HepG2 (cell line): ENCODE measurements around the gene WDR81. TPM values are rescaled to one million over a fixed set of nuclear protein-coding genes. Genes with fewer than 3 reads are reported as not detected.

Experiments
- ARID4A ChIP-seq: sonication (generic); formaldehyde crosslinking; IDR thresholded peaks from 2 replicates; pipeline ENCODE4 v1.5.0; 2020; ENCODE audit warnings: mild to moderate bottlenecking, missing genetic modification reagents, borderline replicate concordance
- CENPBD1 ChIP-seq: sonication (generic); formaldehyde crosslinking; IDR thresholded peaks from 2 replicates; pipeline ENCODE4 v1.8.0; 2022; ENCODE audit warnings: missing genetic modification reagents, low read depth, mild to moderate bottlenecking, borderline replicate concordance
- NFE2 ChIP-seq: sonication (generic); formaldehyde crosslinking; IDR thresholded peaks from 2 replicates; pipeline ENCODE4 v1.4.0; 2020; ENCODE audit warnings: missing genetic modification reagents
- NFYB ChIP-seq: sonication (generic); formaldehyde crosslinking; IDR thresholded peaks from 2 replicates; pipeline ENCODE4 v1.4.0; 2020; ENCODE audit warnings: missing genetic modification reagents
- ZBTB43 ChIP-seq: sonication (generic); formaldehyde crosslinking; conservative IDR thresholded peaks from 2 replicates; pipeline ENCODE4 v1.4.0; 2020; ENCODE audit warnings: missing genetic modification reagents
- ZNF142 ChIP-seq: sonication (generic); formaldehyde crosslinking; IDR thresholded peaks from 2 replicates; pipeline ENCODE4 v1.4.0; 2020; ENCODE audit warnings: missing genetic modification reagents
- ZNF256 ChIP-seq: sonication (generic); formaldehyde crosslinking; conservative IDR thresholded peaks from 2 replicates; pipeline ENCODE4 v1.4.0; 2020; ENCODE audit warnings: missing genetic modification reagents
- ZNF280D ChIP-seq: sonication (generic); formaldehyde crosslinking; IDR thresholded peaks from 2 replicates; pipeline ENCODE4 v1.5.1; 2020; ENCODE audit warnings: mild to moderate bottlenecking, missing genetic modification reagents
- ZNF34 ChIP-seq: sonication (generic); formaldehyde crosslinking; IDR thresholded peaks from 2 replicates; pipeline ENCODE4 v1.4.0; 2020; ENCODE audit warnings: mild to moderate bottlenecking, missing genetic modification reagents, borderline replicate concordance
- ZSCAN21 ChIP-seq: sonication (generic); formaldehyde crosslinking; IDR thresholded peaks from 2 replicates; pipeline ENCODE4 v1.8.0; 2022; ENCODE audit warnings: mild to moderate bottlenecking, missing genetic modification reagents, moderate library complexity, borderline replicate concordance
- polyA plus RNA-seq, 8 experiments: library from polyadenylated mRNA; depleted of rRNA in 3 of 8; stranded (reverse) in 7 of 8; unstranded in 1 of 8; fragments of >200 nt; fragmentation: Illumina TruSeq in 4 of 8; extraction: Trizol in 4 of 8; gene quantifications; 2 replicates each; pipeline versions ENCODE4 v1.2.1 to v1.2.3, GENCODE V29; 2011 to 2016; ENCODE audit warnings: low read depth in 4 of 8, missing spikeins in 1 of 8, mixed read lengths in 1 of 8; ENCODE audit not compliant: insufficient read depth in 1 of 8
- total RNA-seq, 5 experiments: library from RNA; depleted of rRNA; stranded (reverse); fragments of >200 nt; fragmentation: Illumina TruSeq; extraction: Trizol; gene quantifications; 2 replicates each; pipeline ENCODE4 v1.2.3, GENCODE V29; 2016; ENCODE audit warnings: low read depth in 1 of 5

WDR81 gene
- total and polyA plus RNA-seq, 2 of the 13 experiments (the other 11 are each of a cell fraction or from before 2014, with no cell fraction given) = 9.1 to 16.7 TPM

- TF ChIP-seq CENPBD1 (no peak), ZNF142 (CRISPR knock-in tag) (0 out of 2 replicates have a peak, but pooled peaks have one; percentile 68), NFE2 (CRISPR knock-in tag) (no peak), NFYB (CRISPR knock-in tag) (peak; percentile 64; the same call in 1 of the 2 replicates), ZSCAN21 (CRISPR knock-in tag) (peak; percentile 63; the same call in 1 of the 2 replicates), ZNF280D (CRISPR knock-in tag) (0 out of 2 replicates have a peak, but pooled peaks have one; percentile 23), ZBTB43 (CRISPR knock-in tag) (0 out of 2 replicates have a peak, but pooled peaks have one; percentile 17), ZNF34 (CRISPR knock-in tag) (0 out of 2 replicates have a peak, but pooled peaks have one; percentile 68), ZNF256 (no peak), ARID4A (CRISPR knock-in tag) (peak; percentile 52; the same call in 1 of the 2 replicates)
Observed at GRCh38 chr17:1762233-1762900, 37.9 kb downstream of the WDR81 start (continued).
